ENCODE data around the gene LRRTM4.
"Not testable (repeated sequence)": the region's sequence is repeated elsewhere in the genome, so short reads cannot be mapped to it uniquely, and the experiment has no call there.

LRRTM4 gene

GRCh38 chr2:77156599-77156998 is 365.6 kb downstream of the LRRTM4 start:
- no peak for DNase-seq

- DNase-seq: no peak
Observed at GRCh38 chr2:77155511-77155910, 366.7 kb downstream of the LRRTM4 start.

GRCh38 chr2:77149565-77149964 is 372.6 kb downstream of the LRRTM4 start:
- DNase-seq: no peak

- no peak for DNase-seq
Observed at GRCh38 chr2:77147153-77147552, 375.0 kb downstream of the LRRTM4 start.

GRCh38 chr2:77144772-77145171 is 377.4 kb downstream of the LRRTM4 start:
- DNase-seq: no peak

GRCh38 chr2:77142141-77142540 is 380.0 kb downstream of the LRRTM4 start:
- DNase-seq: no peak

GRCh38 chr2:77128479-77128878 is 393.7 kb downstream of the LRRTM4 start:
- DNase-seq: not testable (repeated sequence)

GRCh38 chr2:77127345-77127744 is 394.8 kb downstream of the LRRTM4 start:
- DNase-seq: no peak

GRCh38 chr2:77121518-77121917 is 400.7 kb downstream of the LRRTM4 start:
- no peak for DNase-seq

GRCh38 chr2:77119333-77119732 is 402.8 kb downstream of the LRRTM4 start:
- no peak for DNase-seq

- DNase-seq: no peak
Observed at GRCh38 chr2:77108915-77109314, 413.3 kb downstream of the LRRTM4 start.

GRCh38 chr2:77105008-77105407 is 417.2 kb downstream of the LRRTM4 start:
- DNase-seq: no peak

GRCh38 chr2:77104554-77104953 is 417.6 kb downstream of the LRRTM4 start:
- DNase-seq: no peak

GRCh38 chr2:77102927-77103326 is 419.2 kb downstream of the LRRTM4 start:
- DNase-seq: no peak

- DNase-seq: no peak
Observed at GRCh38 chr2:77101796-77102452, 420.3 kb downstream of the LRRTM4 start.

- no peak for DNase-seq
Observed at GRCh38 chr2:77099961-77100360, 422.2 kb downstream of the LRRTM4 start.

GRCh38 chr2:77095525-77095924 is 426.7 kb downstream of the LRRTM4 start:
- DNase-seq: not testable (repeated sequence)

GRCh38 chr2:77095096-77095495 is 427.1 kb downstream of the LRRTM4 start:
- DNase-seq: no peak

- DNase-seq: not testable (repeated sequence)
Observed at GRCh38 chr2:77088424-77088823, 433.8 kb downstream of the LRRTM4 start.

GRCh38 chr2:77087987-77088414 is 434.2 kb downstream of the LRRTM4 start:
- DNase-seq: no peak

- no peak for DNase-seq
Observed at GRCh38 chr2:77086478-77086877, 435.7 kb downstream of the LRRTM4 start.

GRCh38 chr2:77086051-77086450 is 436.1 kb downstream of the LRRTM4 start:
- no peak for DNase-seq

GRCh38 chr2:77085561-77085960 is 436.6 kb downstream of the LRRTM4 start:
- DNase-seq: no peak

- no peak for DNase-seq
Observed at GRCh38 chr2:77081597-77081996, 440.6 kb downstream of the LRRTM4 start.

- no peak for DNase-seq
Observed at GRCh38 chr2:77064324-77064723, 457.9 kb downstream of the LRRTM4 start.

Data from fibroblast of skin of back (primary cell).